Stimulated activated CD8-positive, alpha-beta memory T cell treated with anti-CD3 and anti-CD28 coated beads, Interleukin-4, amount 100 ng/mL, for 1 hour (primary cell): Measurements from ENCODE around the gene PTGER2.
A peak's percentile ranks its signal among the peaks of the same experiment; 100 is the strongest.

ENCODE experiments used
- DNase-seq, 2 donors: peaks; one replicate each; pipeline ENCODE4 v3.0.0-alpha.2; 2020; ENCODE audit warnings: low read depth in 2 of 2, low spot score in 1 of 2

The PTGER2 gene, protein sequence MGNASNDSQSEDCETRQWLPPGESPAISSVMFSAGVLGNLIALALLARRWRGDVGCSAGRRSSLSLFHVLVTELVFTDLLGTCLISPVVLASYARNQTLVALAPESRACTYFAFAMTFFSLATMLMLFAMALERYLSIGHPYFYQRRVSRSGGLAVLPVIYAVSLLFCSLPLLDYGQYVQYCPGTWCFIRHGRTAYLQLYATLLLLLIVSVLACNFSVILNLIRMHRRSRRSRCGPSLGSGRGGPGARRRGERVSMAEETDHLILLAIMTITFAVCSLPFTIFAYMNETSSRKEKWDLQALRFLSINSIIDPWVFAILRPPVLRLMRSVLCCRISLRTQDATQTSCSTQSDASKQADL

DNA sequence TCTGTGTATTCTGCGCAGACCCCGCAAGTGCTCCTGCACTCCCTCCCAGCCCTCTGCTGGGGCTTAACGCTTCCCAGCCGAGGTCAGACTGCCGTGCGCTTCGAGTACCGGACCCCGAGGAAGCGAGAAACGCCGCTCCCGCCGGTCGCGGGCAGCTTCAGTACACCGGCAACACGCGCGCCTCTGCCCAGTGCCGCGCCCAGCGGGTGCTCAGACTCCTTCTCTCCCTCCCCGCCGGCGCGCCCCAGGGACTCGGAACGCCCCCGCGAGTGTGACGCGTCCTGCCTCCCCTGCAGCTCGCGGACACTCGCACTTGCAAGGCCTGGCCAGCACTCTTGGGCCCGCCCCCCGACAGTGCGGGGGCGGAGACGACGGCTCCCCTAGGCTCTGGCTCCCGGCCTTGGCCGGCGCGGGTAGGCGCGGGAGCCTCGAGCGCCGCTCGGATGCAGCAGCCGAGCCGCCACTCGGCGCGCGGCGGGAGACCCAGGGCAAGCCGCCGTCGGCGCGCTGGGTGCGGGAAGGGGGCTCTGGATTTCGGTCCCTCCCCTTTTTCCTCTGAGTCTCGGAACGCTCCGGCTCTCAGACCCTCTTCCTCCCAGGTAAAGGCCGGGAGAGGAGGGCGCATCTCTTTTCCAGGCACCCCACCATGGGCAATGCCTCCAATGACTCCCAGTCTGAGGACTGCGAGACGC, at the start of gene PTGER2:
TSS of gene PTGER2 (plus strand) at position 410 of the 692 bp plus-strand sequence. CDS start at position 647, 237 bp downstream.
- DNase-seq: peak; percentile 57 to 68

DNA sequence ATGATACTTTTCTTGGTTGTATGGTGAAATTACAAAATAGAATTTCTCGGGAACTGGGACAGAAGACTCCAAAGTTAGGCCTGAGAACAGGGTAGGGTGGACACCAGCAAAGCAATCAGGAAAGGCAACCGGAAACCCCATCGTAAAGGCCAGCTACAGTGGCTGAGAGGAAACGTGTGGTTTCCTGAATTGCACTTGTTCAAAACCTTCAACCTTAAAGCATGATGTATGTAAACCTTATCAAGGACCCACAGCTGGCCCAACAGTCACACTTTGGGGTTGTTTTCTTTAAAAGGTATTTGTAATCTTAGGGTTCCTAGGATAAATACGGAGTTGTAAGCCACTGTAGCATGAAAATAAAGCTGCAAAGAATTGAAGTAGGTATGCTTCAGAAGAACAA, 48.9 kb upstream of the PTGER2 start:
- no peak for DNase-seq

GRCh38 chr14:52266179-52266578, 47.9 kb upstream of the PTGER2 start:
- DNase-seq: no peak

GRCh38 chr14:52266782-52267181, 47.3 kb upstream of the PTGER2 start:
- no peak for DNase-seq

GRCh38 chr14:52267501-52268278, 46.4 kb upstream of the PTGER2 start, which contains the start of gene PTGDR:
TSS of gene PTGDR (plus strand) at chr14:52267698. CDS start at chr14:52267815, 117 bp downstream.
- DNase-seq: peak in 1 of 2 donors; percentile 21

GRCh38 chr14:52268279-52269061, 45.6 kb upstream of the PTGER2 start:
- DNase-seq: no peak

DNA sequence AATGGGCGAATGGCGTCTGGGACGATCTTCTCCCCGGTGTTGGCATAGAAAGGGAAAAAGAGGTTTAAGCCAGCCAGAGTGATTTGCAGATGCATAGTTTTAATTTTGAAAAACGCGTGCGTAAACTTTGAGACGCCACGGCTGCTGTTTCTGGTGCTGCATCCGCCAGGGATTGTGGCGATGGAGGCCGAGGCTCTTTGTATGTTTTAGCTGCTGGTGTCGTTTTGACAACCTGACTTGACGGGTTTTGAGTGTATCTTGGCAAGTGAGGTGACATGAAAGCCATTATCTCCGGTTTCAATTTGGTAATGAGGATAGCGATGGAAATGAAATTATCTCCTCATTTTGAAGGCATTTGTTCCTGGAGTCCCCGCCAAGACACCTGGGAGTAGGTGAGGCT, 45.0 kb upstream of the PTGER2 start:
- DNase-seq: no peak

- DNase-seq: no peak
Observed at GRCh38 chr14:52269982-52270381, 44.1 kb upstream of the PTGER2 start.

DNA sequence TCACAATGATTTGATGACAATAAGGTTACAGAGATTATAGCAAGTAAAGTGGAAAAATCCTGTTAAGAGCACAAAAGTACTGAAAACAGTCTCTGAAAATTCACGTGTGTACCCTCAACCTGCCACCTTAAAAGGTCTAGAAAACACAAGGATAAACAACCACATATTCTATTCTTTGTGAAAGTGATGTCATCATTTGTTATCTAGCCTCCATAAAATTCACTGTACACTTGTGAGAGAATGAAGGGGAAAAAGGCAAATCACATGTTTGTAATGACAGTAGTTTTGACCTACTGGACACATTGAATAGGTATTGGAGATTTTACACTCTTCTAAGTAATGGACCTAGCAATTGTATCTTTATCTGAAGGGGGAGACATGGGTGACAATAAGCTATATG, 42.6 kb upstream of the PTGER2 start:
- DNase-seq: no peak

- no peak for DNase-seq
Observed at GRCh38 chr14:52272375-52272774, 41.7 kb upstream of the PTGER2 start.

DNA sequence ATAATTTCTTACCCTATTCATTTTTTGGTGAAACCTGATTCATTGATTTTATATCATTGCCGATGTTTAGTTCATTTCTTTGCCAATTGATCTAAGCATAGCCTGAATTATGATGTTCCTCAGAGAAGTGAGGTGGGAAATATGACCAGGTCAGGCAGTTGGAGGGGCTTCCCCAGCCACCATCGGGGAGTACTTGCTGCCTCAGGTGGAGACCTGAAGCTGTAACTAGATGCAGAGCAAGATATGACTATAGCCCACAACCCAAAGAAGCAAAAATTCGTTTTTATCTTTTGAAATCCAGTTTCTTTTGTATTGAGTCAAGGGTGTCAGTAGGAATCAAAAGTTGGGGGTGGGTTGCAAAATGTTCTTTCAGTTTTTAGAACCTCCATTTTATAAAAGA, 38.7 kb upstream of the PTGER2 start:
- no peak for DNase-seq

DNA sequence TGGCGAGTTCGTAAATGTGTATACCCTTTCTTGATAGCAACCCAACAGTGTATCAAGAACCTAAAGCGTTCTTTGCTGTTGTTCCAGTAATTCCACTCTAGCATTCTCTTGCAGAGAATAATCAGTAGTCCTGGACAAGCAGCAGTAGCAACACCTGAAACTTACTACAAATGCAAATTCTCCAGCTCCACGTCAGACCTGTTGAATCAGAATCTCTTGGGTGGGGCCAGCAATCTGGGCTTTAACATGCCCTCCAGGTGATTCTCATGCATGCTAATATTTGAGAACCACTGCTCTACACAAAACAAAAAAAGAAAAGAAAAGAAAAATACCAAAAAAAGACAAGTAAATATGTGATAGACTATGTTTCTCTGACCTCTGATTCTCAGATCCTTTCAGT, 36.6 kb upstream of the PTGER2 start:
- DNase-seq: no peak

DNA sequence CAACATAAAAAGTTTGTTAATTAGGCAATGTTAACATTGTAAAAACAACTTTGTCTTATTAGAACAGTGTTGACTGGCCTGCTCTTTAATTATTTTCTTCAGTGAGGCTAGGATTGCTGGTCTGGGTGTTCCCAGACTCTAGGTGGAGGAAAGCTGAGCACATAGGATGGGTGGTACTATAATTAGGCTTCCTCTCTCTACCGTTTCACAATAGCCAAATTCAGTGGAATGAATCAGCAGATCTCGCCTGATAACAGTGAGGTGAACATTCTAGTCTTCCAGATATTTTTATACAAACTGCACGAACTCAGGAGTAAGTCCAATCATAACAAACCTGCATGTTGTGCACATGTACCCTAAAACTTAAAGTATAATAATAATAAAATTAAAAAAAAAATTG, 34.7 kb upstream of the PTGER2 start:
- no peak for DNase-seq

DNA sequence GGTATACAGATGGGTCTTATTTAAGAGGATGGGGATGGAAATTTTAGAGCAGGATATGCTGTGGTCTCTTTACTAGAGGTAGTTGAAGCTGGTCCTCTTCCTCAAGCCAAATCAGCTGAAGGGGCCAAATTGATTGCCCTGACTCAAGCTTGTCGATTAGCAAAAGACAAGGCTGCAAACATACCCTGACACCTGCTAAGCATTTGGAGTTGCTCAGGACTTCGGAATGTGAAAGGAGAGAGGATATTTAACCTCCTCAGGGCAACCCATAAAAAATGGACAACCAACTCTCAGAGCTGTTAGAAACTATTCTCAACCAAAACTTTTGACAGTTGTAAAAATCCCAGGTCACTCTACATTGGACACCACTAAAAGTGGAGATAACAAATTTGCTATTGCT, 31.0 kb upstream of the PTGER2 start:
- DNase-seq: no peak

- DNase-seq: no peak
Observed at GRCh38 chr14:52286661-52287649, 27.2 kb upstream of the PTGER2 start.

DNA sequence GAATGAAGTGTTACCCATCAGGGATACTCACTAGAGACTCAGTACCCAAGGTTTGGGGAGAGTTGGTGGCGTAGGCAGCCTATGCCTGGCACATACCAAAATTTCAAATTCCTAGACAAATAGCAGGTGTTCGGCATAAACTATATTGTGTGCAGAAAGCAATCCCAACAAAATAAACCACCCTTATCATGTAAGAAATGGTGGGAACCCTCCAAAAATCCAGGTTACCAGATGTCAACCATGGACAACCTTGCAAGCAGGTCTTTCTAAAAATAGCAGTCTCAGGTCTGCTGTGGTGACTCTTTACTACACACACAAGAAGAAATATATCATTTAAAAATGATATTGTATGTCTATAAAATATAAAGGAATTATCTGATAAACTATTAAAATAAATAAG, 17.7 kb upstream of the PTGER2 start:
- no peak for DNase-seq

- no peak for DNase-seq
Observed at GRCh38 chr14:52298795-52299194, 15.3 kb upstream of the PTGER2 start.

- no peak for DNase-seq
Observed at GRCh38 chr14:52299692-52300278, 14.3 kb upstream of the PTGER2 start.

DNA sequence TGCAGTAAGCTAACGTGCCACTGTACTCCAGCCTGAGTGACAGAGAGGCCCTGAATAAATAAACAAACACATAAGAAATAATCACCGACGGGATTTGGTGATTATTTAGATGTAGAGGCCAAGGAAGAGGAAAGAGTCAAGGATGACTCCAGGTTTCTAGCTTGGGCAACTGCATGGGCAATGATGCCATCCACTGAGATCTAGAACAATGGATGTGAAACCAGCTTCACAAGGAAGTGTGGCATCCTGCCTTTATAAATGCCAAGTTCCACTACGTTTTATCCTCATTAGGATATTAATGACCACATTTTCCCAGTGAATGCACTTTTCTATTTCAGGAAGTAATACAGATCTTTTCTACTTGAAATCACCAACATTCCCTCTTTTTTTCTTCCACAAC, 10.9 kb upstream of the PTGER2 start:
- no peak for DNase-seq
